ENCODE data around the gene NCAM1.

NCAM1 gene

GRCh38 chr11:113188371-113188834 is 227.2 kb downstream of the NCAM1 start:
- Histone ChIP-seq H3K36me3 (ENCODE audit: control insufficient read depth, insufficient read depth, low read length) (no peaks in the 10 kb centered on the region), H3K4me1 (ENCODE audit: control insufficient read depth, insufficient read depth, low read length, poor library complexity, severe bottlenecking) (peaks cover 32% of the 10 kb centered on the region), H3K4me3 (ENCODE audit: extremely low read depth, insufficient read depth, low read length, poor library complexity, severe bottlenecking) (no peak overlapping the region), H3K27ac (ENCODE audit: low read depth, low read length, severe bottlenecking) (no peak overlapping the region), H3K9me3 (ENCODE audit: control insufficient read depth, low read length) (no peaks in the 10 kb centered on the region)

- Histone ChIP-seq H3K4me3 (ENCODE audit: extremely low read depth, insufficient read depth, low read length, poor library complexity, severe bottlenecking) (no peak overlapping the region), H3K4me1 (ENCODE audit: control insufficient read depth, insufficient read depth, low read length, poor library complexity, severe bottlenecking) (peaks cover 25% of the 10 kb centered on the region), H3K27ac (ENCODE audit: low read depth, low read length, severe bottlenecking) (peak overlapping the region; percentile 30), H3K36me3 (ENCODE audit: control insufficient read depth, insufficient read depth, low read length) (no peaks in the 10 kb centered on the region), H3K9me3 (ENCODE audit: control insufficient read depth, low read length) (no peaks in the 10 kb centered on the region)
- WGBS, 2 experiments (ENCODE audit: insufficient coverage in 2 of 2) = 94 to 98% methylated on average over 2 to 5 of the region's 8 CpGs
Observed at GRCh38 chr11:113189909-113190667, 228.9 kb downstream of the NCAM1 start.

- peaks cover 25% of the 10 kb centered on the region for H3K4me1 ChIP-seq (ENCODE audit: control insufficient read depth, insufficient read depth, low read length, poor library complexity, severe bottlenecking)
- 71 to 72% methylated on average over 5 to 8 of the region's 8 CpGs for WGBS, 2 experiments (ENCODE audit: insufficient coverage in 2 of 2)
- H3K36me3 ChIP-seq (ENCODE audit: control insufficient read depth, insufficient read depth, low read length) = no peaks in the 10 kb centered on the region
- H3K9me3 ChIP-seq (ENCODE audit: control insufficient read depth, low read length) = no peaks in the 10 kb centered on the region
- peak overlapping the region; percentile 70 for H3K27ac ChIP-seq (ENCODE audit: low read depth, low read length, severe bottlenecking)
- H3K4me3 ChIP-seq (ENCODE audit: extremely low read depth, insufficient read depth, low read length, poor library complexity, severe bottlenecking) = no peak overlapping the region
Observed at GRCh38 chr11:113192121-113192925, 231.1 kb downstream of the NCAM1 start.

GRCh38 chr11:113193016-113193415 is 231.8 kb downstream of the NCAM1 start:
- 86 to 90% methylated on average over 4 to 7 of the region's 7 CpGs for WGBS, 2 experiments (ENCODE audit: insufficient coverage in 2 of 2)
- no peaks in the 10 kb centered on the region for H3K36me3 ChIP-seq (ENCODE audit: control insufficient read depth, insufficient read depth, low read length)
- H3K27ac ChIP-seq (ENCODE audit: low read depth, low read length, severe bottlenecking) = peak overlapping the region; percentile 70
- peaks cover 25% of the 10 kb centered on the region for H3K4me1 ChIP-seq (ENCODE audit: control insufficient read depth, insufficient read depth, low read length, poor library complexity, severe bottlenecking)
- H3K9me3 ChIP-seq (ENCODE audit: control insufficient read depth, low read length) = no peaks in the 10 kb centered on the region
- no peak overlapping the region for H3K4me3 ChIP-seq (ENCODE audit: extremely low read depth, insufficient read depth, low read length, poor library complexity, severe bottlenecking)

GRCh38 chr11:113193946-113194345 is 232.7 kb downstream of the NCAM1 start:
- peaks cover 25% of the 10 kb centered on the region for H3K4me1 ChIP-seq (ENCODE audit: control insufficient read depth, insufficient read depth, low read length, poor library complexity, severe bottlenecking)
- H3K36me3 ChIP-seq (ENCODE audit: control insufficient read depth, insufficient read depth, low read length) = no peaks in the 10 kb centered on the region
- no peak overlapping the region for H3K27ac ChIP-seq (ENCODE audit: low read depth, low read length, severe bottlenecking)
- H3K4me3 ChIP-seq (ENCODE audit: extremely low read depth, insufficient read depth, low read length, poor library complexity, severe bottlenecking) = no peak overlapping the region
- no peaks in the 10 kb centered on the region for H3K9me3 ChIP-seq (ENCODE audit: control insufficient read depth, low read length)
- 80 to 100% methylated on average over 1 of the region's 5 CpGs for WGBS, 2 experiments (ENCODE audit: insufficient coverage in 2 of 2)

- peaks cover 19% of the 10 kb centered on the region for H3K4me1 ChIP-seq (ENCODE audit: control insufficient read depth, insufficient read depth, low read length, poor library complexity, severe bottlenecking)
- WGBS, 2 experiments (ENCODE audit: insufficient coverage in 2 of 2) = 100% methylated on average over 1 of the region's 3 CpGs; no CpG with 5 or more reads in 1 of the 2 experiments
- no peaks in the 10 kb centered on the region for H3K9me3 ChIP-seq (ENCODE audit: control insufficient read depth, low read length)
- H3K36me3 ChIP-seq (ENCODE audit: control insufficient read depth, insufficient read depth, low read length) = no peaks in the 10 kb centered on the region
- H3K4me3 ChIP-seq (ENCODE audit: extremely low read depth, insufficient read depth, low read length, poor library complexity, severe bottlenecking) = no peak overlapping the region
- H3K27ac ChIP-seq (ENCODE audit: low read depth, low read length, severe bottlenecking) = no peak overlapping the region
Observed at GRCh38 chr11:113195728-113196127, 234.5 kb downstream of the NCAM1 start.

GRCh38 chr11:113197446-113197845 is 236.2 kb downstream of the NCAM1 start:
- peaks cover 12% of the 10 kb centered on the region for H3K4me1 ChIP-seq (ENCODE audit: control insufficient read depth, insufficient read depth, low read length, poor library complexity, severe bottlenecking)
- H3K9me3 ChIP-seq (ENCODE audit: control insufficient read depth, low read length) = no peaks in the 10 kb centered on the region
- H3K36me3 ChIP-seq (ENCODE audit: control insufficient read depth, insufficient read depth, low read length) = no peaks in the 10 kb centered on the region
- no peak overlapping the region for H3K27ac ChIP-seq (ENCODE audit: low read depth, low read length, severe bottlenecking)
- WGBS, 2 experiments (ENCODE audit: insufficient coverage in 2 of 2) = 53 to 67% methylated on average over 1 to 2 of the region's 3 CpGs
- no peak overlapping the region for H3K4me3 ChIP-seq (ENCODE audit: extremely low read depth, insufficient read depth, low read length, poor library complexity, severe bottlenecking)

- peaks cover 7% of the 10 kb centered on the region for H3K4me1 ChIP-seq (ENCODE audit: control insufficient read depth, insufficient read depth, low read length, poor library complexity, severe bottlenecking)
- 96 to 98% methylated on average over 4 to 6 of the region's 10 CpGs for WGBS, 2 experiments (ENCODE audit: insufficient coverage in 2 of 2)
Observed at GRCh38 chr11:113198972-113199661, 237.9 kb downstream of the NCAM1 start.

GRCh38 chr11:113199866-113200265 is 238.6 kb downstream of the NCAM1 start:
- H3K9me3 ChIP-seq (ENCODE audit: control insufficient read depth, low read length) = no peaks in the 10 kb centered on the region
- no peak overlapping the region for H3K27ac ChIP-seq (ENCODE audit: low read depth, low read length, severe bottlenecking)
- H3K4me1 ChIP-seq (ENCODE audit: control insufficient read depth, insufficient read depth, low read length, poor library complexity, severe bottlenecking) = peaks cover 7% of the 10 kb centered on the region
- no peak overlapping the region for H3K4me3 ChIP-seq (ENCODE audit: extremely low read depth, insufficient read depth, low read length, poor library complexity, severe bottlenecking)
- 87 to 95% methylated on average over 2 to 4 of the region's 5 CpGs for WGBS, 2 experiments (ENCODE audit: insufficient coverage in 2 of 2)
- H3K36me3 ChIP-seq (ENCODE audit: control insufficient read depth, insufficient read depth, low read length) = no peaks in the 10 kb centered on the region

More at GRCh38 chr11:113198972-113199661, 237.9 kb downstream of the NCAM1 start:
- Histone ChIP-seq H3K9me3 (ENCODE audit: control insufficient read depth, low read length) (no peaks in the 10 kb centered on the region), H3K27ac (ENCODE audit: low read depth, low read length, severe bottlenecking) (no peak overlapping the region), H3K36me3 (ENCODE audit: control insufficient read depth, insufficient read depth, low read length) (no peaks in the 10 kb centered on the region), H3K4me3 (ENCODE audit: extremely low read depth, insufficient read depth, low read length, poor library complexity, severe bottlenecking) (no peak overlapping the region)

- H3K4me3 ChIP-seq (ENCODE audit: extremely low read depth, insufficient read depth, low read length, poor library complexity, severe bottlenecking) = no peak overlapping the region
- H3K36me3 ChIP-seq (ENCODE audit: control insufficient read depth, insufficient read depth, low read length) = no peaks in the 10 kb centered on the region
- no peak overlapping the region for H3K27ac ChIP-seq (ENCODE audit: low read depth, low read length, severe bottlenecking)
- no peaks in the 10 kb centered on the region for H3K9me3 ChIP-seq (ENCODE audit: control insufficient read depth, low read length)
- 90 to 91% methylated on average over 7 to 11 of the region's 12 CpGs for WGBS, 2 experiments (ENCODE audit: insufficient coverage in 2 of 2)
- peaks cover 7% of the 10 kb centered on the region for H3K4me1 ChIP-seq (ENCODE audit: control insufficient read depth, insufficient read depth, low read length, poor library complexity, severe bottlenecking)
Observed at GRCh38 chr11:113201054-113201818, 240.0 kb downstream of the NCAM1 start.
